HEK293T (cell line): Measurements from ENCODE around the gene TTC22.
A peak's percentile ranks its signal among the peaks of the same experiment; 100 is the strongest.
"Not testable (repeated sequence)": the region's sequence is repeated elsewhere in the genome, so short reads cannot be mapped to it uniquely, and the experiment has no call there.

ENCODE experiments used
- CTCF ChIA-PET: fragments of 350-600 bp; formaldehyde crosslinking; extraction: SDS; loops from one replicate; lab custom pipeline; 2021; ENCODE audit warnings: antibody characterized with exemption, inconsistent platforms; lab: Yijun Ruan, JAX
- POLR2A ChIA-PET: fragments of 350-600 bp; formaldehyde crosslinking; extraction: SDS; loops from one replicate; lab custom pipeline; 2020; ENCODE audit warnings: antibody characterized with exemption, inconsistent platforms; lab: Yijun Ruan, JAX
- DNase-seq: peaks from one replicate; pipeline ENCODE4 v3.0.0; 2012; ENCODE audit warnings: mixed read lengths; ENCODE audit errors: extremely low spot score
- ARNT ChIP-seq: fragments of 450-650 bp; IDR thresholded peaks from 2 replicates; pipeline ENCODE4 v1.6.1; 2017; ENCODE audit warnings: mild to moderate bottlenecking
- BHLHE40 ChIP-seq: fragments of 450-650 bp; IDR thresholded peaks from 2 replicates; pipeline ENCODE4 v1.6.1; 2016; ENCODE audit warnings: mild to moderate bottlenecking, moderate library complexity, borderline replicate concordance
- CTBP1 ChIP-seq: fragments of 450-650 bp; IDR thresholded peaks from 2 replicates; pipeline ENCODE4 v1.6.1; 2016; ENCODE audit warnings: borderline replicate concordance
- ELF4 ChIP-seq: fragments of 450-650 bp; IDR thresholded peaks from 2 replicates; pipeline ENCODE4 v1.6.1; 2017; ENCODE audit warnings: antibody characterized with exemption
- FOXA1 ChIP-seq: fragments of 450-650 bp; IDR thresholded peaks from 2 replicates; pipeline ENCODE4 v1.6.1; 2016; ENCODE audit warnings: mild to moderate bottlenecking
- FOXK2 ChIP-seq: fragments of 450-650 bp; IDR thresholded peaks from 2 replicates; pipeline ENCODE4 v1.6.1; 2016; ENCODE audit warnings: mild to moderate bottlenecking
- FOXM1 ChIP-seq: fragments of 450-650 bp; IDR thresholded peaks from 2 replicates; pipeline ENCODE4 v1.6.1; 2017; ENCODE audit warnings: mild to moderate bottlenecking, borderline replicate concordance
- HDGF ChIP-seq: fragments of 450-650 bp; IDR thresholded peaks from 2 replicates; pipeline ENCODE4 v1.6.1; 2017; ENCODE audit warnings: antibody characterized with exemption, borderline replicate concordance
- L3MBTL2 ChIP-seq: fragments of 450-650 bp; conservative IDR thresholded peaks from 2 replicates; pipeline ENCODE4 v1.6.1; 2016; ENCODE audit warnings: mild to moderate bottlenecking
- LEF1 ChIP-seq: fragments of 450-650 bp; IDR thresholded peaks from 2 replicates; pipeline ENCODE4 v1.6.1; 2017; ENCODE audit warnings: mild to moderate bottlenecking, borderline replicate concordance
- NFRKB ChIP-seq: fragments of 450-650 bp; IDR thresholded peaks from 2 replicates; pipeline ENCODE4 v1.6.1; 2016; ENCODE audit warnings: mild to moderate bottlenecking, moderate library complexity
- PKNOX1 ChIP-seq: fragments of 450-650 bp; IDR thresholded peaks from 2 replicates; pipeline ENCODE4 v1.6.1; 2016
- SP1 ChIP-seq: fragments of 450-650 bp; IDR thresholded peaks from 2 replicates; pipeline ENCODE4 v1.6.1; 2017
- SUZ12 ChIP-seq: fragments of 450-650 bp; IDR thresholded peaks from 2 replicates; pipeline ENCODE4 v1.6.1; 2016; ENCODE audit warnings: mild to moderate bottlenecking
- TARDBP ChIP-seq: fragments of 450-650 bp; IDR thresholded peaks from 2 replicates; pipeline ENCODE4 v1.6.1; 2016
- ZNF384 ChIP-seq: fragments of 450-650 bp; IDR thresholded peaks from 2 replicates; pipeline ENCODE4 v1.6.1; 2016

Gene TTC22

DNA sequence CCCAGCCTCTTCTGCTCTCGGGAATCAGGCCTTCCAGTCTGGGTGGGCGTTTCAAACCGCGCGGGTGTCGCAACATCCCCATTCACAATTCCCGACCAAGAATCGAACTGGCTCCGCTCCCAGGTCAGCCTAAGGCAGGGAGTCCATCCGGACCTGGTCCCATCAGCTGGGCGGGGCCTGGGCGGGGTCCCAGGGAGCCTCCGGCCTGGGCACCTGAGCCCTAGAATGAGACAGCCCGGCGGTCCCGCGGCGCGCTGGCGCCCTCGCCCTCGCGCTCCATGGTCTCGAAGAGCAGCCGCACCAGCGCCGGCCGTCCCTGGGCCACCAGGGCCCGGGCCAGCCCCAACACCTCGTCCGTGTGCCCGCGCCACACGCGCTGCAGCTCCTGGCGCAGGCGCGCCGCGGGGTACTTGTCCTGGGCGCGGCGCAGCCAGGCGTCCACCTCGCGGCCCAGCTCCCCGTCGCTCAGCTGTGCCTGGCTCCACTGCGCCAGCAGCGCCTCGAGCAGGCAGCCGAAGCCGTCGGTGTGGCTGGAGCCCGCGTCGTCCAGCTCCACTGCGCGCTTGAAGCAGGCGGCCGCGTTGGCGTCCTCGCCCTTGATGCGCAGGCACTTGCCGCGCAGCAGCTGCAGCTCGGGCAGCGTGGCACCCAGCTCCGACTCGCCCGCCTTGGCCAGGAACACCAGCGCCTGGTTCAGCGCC lies 19.9 kb downstream of the TTC22 start:
- no peak for TF ChIP-seq CTBP1
- TF ChIP-seq L3MBTL2, result no peak
- TF ChIP-seq HDGF, result no peak
- no peak for TF ChIP-seq NFRKB
- CTCF ChIA-PET, result interaction anchor here (0.6 to 1.0 kb wide), 4 partner anchors 9 to 481 kb away, joined by 3 to 4 read pairs (median 3); no protein-coding TSS in a partner anchor
- no peak for DNase-seq
- POLR2A ChIA-PET, result no interaction called here

- TF ChIP-seq FOXK2 (no peak), HDGF (no peak), NFRKB (no peak), BHLHE40 (no peak), L3MBTL2 (no peak), FOXM1 (no peak), PKNOX1 (no peak), FOXA1 (no peak), CTBP1 (no peak), ZNF384 (no peak), SP1 (no peak), ELF4 (no peak), SUZ12 (no peak), LEF1 (no peak), ARNT (no peak), TARDBP (no peak)
- DNase-seq, result no peak
- ChIA-PET CTCF (no interaction called here), POLR2A (no interaction called here)
These were observed 23.7 kb downstream of the TTC22 start for GRCh38 chr1:54777431-54777830.

DNA sequence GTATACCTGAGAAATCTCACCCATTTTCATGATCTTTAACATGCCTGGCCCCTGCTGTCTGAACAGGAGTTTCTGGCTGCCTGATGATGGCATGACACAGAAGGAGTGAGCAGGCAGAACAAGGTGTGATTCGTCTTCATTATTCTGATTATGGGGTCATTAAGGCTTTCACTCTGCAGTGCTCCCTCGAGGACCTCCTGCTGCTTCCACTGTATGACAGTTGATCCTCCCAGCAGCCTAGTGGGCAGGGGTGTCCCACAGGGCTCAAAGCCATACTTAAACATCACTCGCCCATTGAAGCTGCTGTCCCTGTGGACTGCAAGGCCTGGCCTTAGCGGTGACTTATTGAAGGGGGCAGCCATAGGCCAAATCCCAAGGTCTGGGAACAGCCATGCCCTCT lies 24.1 kb downstream of the TTC22 start:
- TF ChIP-seq FOXM1 (no peak), NFRKB (no peak), HDGF (no peak), TARDBP (no peak), SUZ12 (no peak), SP1 (no peak), PKNOX1 (no peak), BHLHE40 (no peak), CTBP1 (no peak), ARNT (no peak), FOXK2 (no peak), ELF4 (no peak), ZNF384 (no peak), L3MBTL2 (no peak), LEF1 (no peak)
- ChIA-PET POLR2A (no interaction called here), CTCF (no interaction called here)
- no peak for DNase-seq

DNA sequence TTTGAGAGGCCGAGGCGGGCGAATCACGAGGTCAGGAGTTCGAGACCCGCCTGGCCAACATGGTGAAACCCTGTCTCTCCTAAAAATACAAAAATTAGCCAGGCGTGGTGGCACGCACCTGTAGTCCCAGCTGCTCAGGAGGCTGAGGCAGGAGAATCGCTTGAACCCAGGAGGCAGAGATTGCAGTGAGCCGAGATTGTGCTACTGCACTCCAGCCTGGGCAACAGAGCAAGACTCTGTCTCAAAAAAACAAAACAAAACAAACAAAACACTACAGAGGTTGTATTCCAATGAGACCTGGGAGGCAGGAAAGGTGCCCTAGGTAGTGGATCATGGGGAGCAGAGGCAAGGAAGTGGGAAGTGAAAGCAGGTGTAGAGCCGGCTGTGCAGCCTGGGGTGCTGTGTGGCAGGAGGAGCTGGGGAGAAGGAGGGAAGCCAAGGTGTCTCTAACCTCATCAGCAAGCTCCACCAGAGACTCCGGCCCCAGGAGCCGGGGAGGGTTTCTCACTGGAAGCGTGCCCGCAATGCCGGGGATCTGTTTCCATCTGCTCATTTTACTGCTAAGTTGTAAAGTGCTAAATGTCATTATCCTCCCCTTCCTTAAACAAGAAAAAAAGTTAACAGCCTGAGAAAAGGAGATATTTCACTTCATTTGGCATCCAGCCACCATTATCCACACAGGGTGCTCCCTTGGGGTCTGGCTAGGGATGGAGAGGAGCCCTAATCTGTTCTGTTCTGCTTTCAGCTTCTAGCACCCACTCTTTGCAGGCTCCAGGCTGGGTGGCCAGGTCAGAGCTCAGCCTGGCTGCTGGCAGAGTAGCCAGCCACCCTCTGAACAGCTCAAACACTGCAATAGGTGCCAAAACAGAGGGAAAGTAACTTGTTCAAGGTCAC lies 25.0 kb downstream of the TTC22 start:
- CTCF ChIA-PET, result interaction anchor here (0.7 kb wide), 1 partner anchor 52 kb away, joined by 4 read pairs; no protein-coding TSS in a partner anchor
- POLR2A ChIA-PET, DNase-seq: not testable (repeated sequence)

DNA sequence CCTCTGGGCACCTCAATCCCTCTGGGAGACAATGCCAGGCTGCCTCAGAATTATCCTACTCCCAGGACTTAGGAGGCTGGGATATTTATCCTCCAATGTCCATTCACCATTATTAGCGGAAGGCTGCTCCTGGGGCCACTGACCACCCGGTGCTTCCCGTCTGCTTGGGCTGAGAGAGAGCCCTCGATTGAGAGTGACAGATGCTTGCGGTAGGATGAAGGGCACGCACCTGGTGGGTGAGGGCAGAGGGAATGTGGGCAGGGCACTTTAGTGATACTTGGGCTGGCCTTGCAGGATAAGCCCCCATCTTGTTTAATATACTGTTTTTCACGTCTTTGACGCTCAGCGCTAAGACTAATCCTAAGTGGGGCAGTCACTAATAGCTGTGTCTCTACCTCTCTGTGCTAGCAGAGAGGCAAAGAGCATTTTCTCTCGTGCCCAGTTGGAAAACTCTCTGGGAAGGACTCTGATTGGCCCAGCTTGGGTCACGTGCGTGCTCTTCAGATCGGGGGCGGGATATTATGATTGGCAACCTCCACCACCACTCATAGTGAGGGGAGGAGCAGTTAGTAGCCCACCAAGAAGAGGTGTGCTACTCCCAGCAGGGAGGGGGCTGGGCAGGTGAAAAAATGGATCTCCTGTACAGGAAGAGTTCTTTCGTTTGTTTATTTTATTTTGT lies 26.2 kb downstream of the TTC22 start:
- TF ChIP-seq L3MBTL2, result peak; percentile 66
- peak; percentile 98 for TF ChIP-seq PKNOX1
- no peak for TF ChIP-seq SUZ12
- peak; percentile 91 for DNase-seq
- CTCF ChIA-PET, result no interaction called here
- POLR2A ChIA-PET, result no interaction called here

- no peak for DNase-seq
- no peak for TF ChIP-seq CTBP1
- ChIA-PET CTCF (no interaction called here), POLR2A (interaction anchor here (1.0 kb wide), 1 partner anchor 42 kb away, joined by 3 read pairs; no protein-coding TSS in a partner anchor)
These were observed 28.2 kb downstream of the TTC22 start for GRCh38 chr1:54772951-54773350.
